ENCODE measurements around the gene FOXO3. TPM values are rescaled to one million over a fixed set of nuclear protein-coding genes. Genes with fewer than 3 reads are reported as not detected.

The FOXO3 gene
- total and polyA plus RNA-seq, 9 donors = 33.4 to 94.8 (median 70.0) TPM

GRCh38 chr6:108561742-108562502 lies 1.2 kb downstream of the FOXO3 start:
- H3K4me3 ChIP-seq = peak overlapping the region; percentile 81
- TF ChIP-seq CTCF (IDR thresholded peaks at IDR 0.05) (no peak), EP300 (IDR thresholded peaks at IDR 0.05) (no peak), POLR2A (IDR thresholded peaks at IDR 0.05) (no peak)
- H3K27ac ChIP-seq = peak overlapping the region; percentile 97 to 99
- WGBS, 3 donors = 1 to 4% (median 3%) methylated on average over 25 to 46 of the region's 46 CpGs
- peaks cover 5% of the 10 kb centered on the region for H3K4me1 ChIP-seq (ENCODE audit: insufficient read depth)
- DNase-seq = peak; percentile 42 to 66 (median 61)
- no peaks in the 10 kb centered on the region for H3K27me3 ChIP-seq
- no peaks in the 10 kb centered on the region for H3K9me3 ChIP-seq
- intact Hi-C loops (cut with DNase I) = loop anchor here in 3 of 4 donors (5.0 kb wide), 3 partner anchors 90 to 385 kb away; no protein-coding TSS in a partner anchor
- H3K36me3 ChIP-seq = no peaks in the 10 kb centered on the region

GRCh38 chr6:108562503-108562993 lies 1.8 kb downstream of the FOXO3 start:
- Histone ChIP-seq H3K27me3 (no peaks in the 10 kb centered on the region), H3K27ac (peak overlapping the region; percentile 97 to 99), H3K4me1 (ENCODE audit: insufficient read depth) (peaks cover 5% of the 10 kb centered on the region), H3K9me3 (no peaks in the 10 kb centered on the region), H3K4me3 (peak overlapping the region; percentile 81), H3K36me3 (no peaks in the 10 kb centered on the region)
- peak; percentile 68 to 83 (median 70) for DNase-seq
- WGBS, 3 donors = 5 to 10% (median 8%) methylated on average over 17 of the region's 17 CpGs
- TF ChIP-seq CTCF (IDR thresholded peaks at IDR 0.05) (no peak), POLR2A (IDR thresholded peaks at IDR 0.05) (peak; percentile 52), EP300 (IDR thresholded peaks at IDR 0.05) (no peak)
- intact Hi-C loops (cut with DNase I) = loop anchor here in 3 of 4 donors (5.0 kb wide), 3 partner anchors 90 to 385 kb away; no protein-coding TSS in a partner anchor

- 36 to 54% (median 44%) methylated on average over 8 of the region's 8 CpGs for WGBS, 3 donors
- H3K27ac ChIP-seq = peak overlapping the region; percentile 97 to 99
- H3K4me3 ChIP-seq = peak overlapping the region; percentile 81
- TF ChIP-seq CTCF (IDR thresholded peaks at IDR 0.05) (no peak), POLR2A (IDR thresholded peaks at IDR 0.05) (no peak), EP300 (IDR thresholded peaks at IDR 0.05) (no peak)
- H3K9me3 ChIP-seq = no peaks in the 10 kb centered on the region
- no peaks in the 10 kb centered on the region for H3K27me3 ChIP-seq
- peaks cover 5% of the 10 kb centered on the region for H3K4me1 ChIP-seq (ENCODE audit: insufficient read depth)
- H3K36me3 ChIP-seq = no peaks in the 10 kb centered on the region
- DNase-seq = no peak
- intact Hi-C loops (cut with DNase I) = loop anchor here in 3 of 4 donors (5.0 kb wide), 3 partner anchors 89 to 384 kb away; no protein-coding TSS in a partner anchor
Observed at GRCh38 chr6:108563292-108563691, 2.6 kb downstream of the FOXO3 start.

DNA sequence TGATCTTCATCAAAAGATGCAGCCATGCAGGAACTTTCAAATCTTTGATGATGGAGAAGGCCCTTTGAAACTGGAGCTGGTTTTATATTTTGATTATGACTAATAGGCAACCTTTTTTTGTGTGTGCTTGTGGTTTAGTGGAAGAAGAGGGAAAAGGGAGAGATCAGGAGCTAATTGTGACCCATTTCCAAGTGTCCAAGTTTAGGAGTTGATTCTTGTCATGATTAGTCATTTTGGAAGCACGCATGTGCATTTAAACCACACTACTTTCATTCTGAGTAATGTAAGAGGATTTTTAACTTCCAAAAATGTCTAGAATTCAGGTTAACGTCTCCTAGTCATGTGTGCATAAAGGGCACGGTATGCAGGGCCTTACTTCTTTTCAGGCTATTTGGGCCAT lies 3.5 kb downstream of the FOXO3 start:
- peaks cover 5% of the 10 kb centered on the region for H3K4me1 ChIP-seq (ENCODE audit: insufficient read depth)
- intact Hi-C loops (cut with DNase I) = loop anchor here in 3 of 4 donors (5.0 kb wide), 3 partner anchors 88 to 383 kb away; no protein-coding TSS in a partner anchor
- 26 to 35% (median 27%) methylated on average over 3 of the region's 3 CpGs for WGBS, 3 donors
- no peaks in the 10 kb centered on the region for H3K9me3 ChIP-seq
- H3K4me3 ChIP-seq = peak overlapping the region; percentile 81
- H3K27me3 ChIP-seq = no peaks in the 10 kb centered on the region
- H3K36me3 ChIP-seq = no peaks in the 10 kb centered on the region
- no peak overlapping the region for H3K27ac ChIP-seq
- TF ChIP-seq EP300 (IDR thresholded peaks at IDR 0.05) (no peak), POLR2A (IDR thresholded peaks at IDR 0.05) (no peak), CTCF (IDR thresholded peaks at IDR 0.05) (no peak)
- DNase-seq = no peak
